IPS-20b (cell line): ENCODE data around the gene PIGC.

Experiments used
- H3K27ac ChIP-seq: one replicate; pipeline ENCODE4 v1.5.1; 2013; ENCODE audit warnings: low read length
- H3K27me3 ChIP-seq: 2 replicates; pipeline ENCODE4 v1.6.1; 2013; ENCODE audit warnings: mild to moderate bottlenecking, low read length, inconsistent platforms; ENCODE audit not compliant: insufficient read depth
- H3K36me3 ChIP-seq: 2 replicates; pipeline ENCODE4 v1.6.1; 2013; ENCODE audit warnings: low read depth, mild to moderate bottlenecking, inconsistent platforms, low read length, moderate library complexity; ENCODE audit not compliant: insufficient read depth
- H3K4me1 ChIP-seq: 2 replicates; pipeline ENCODE4 v1.6.1; 2013; ENCODE audit warnings: mild to moderate bottlenecking, control low read depth, inconsistent platforms, low read length, moderate library complexity; ENCODE audit not compliant: insufficient read depth
- H3K4me3 ChIP-seq: 2 replicates; pipeline ENCODE4 v1.5.1; 2013; ENCODE audit warnings: mild to moderate bottlenecking, low read length, inconsistent platforms
- H3K9ac ChIP-seq: 2 replicates; pipeline ENCODE4 v1.6.1; 2013; ENCODE audit warnings: low read depth, mild to moderate bottlenecking, inconsistent platforms, low read length, moderate library complexity
- H3K9me3 ChIP-seq: 2 replicates; pipeline ENCODE4 v1.6.1; 2013; ENCODE audit warnings: mild to moderate bottlenecking, low read depth, low read length, inconsistent platforms; ENCODE audit not compliant: insufficient read depth

The PIGC gene

DNA sequence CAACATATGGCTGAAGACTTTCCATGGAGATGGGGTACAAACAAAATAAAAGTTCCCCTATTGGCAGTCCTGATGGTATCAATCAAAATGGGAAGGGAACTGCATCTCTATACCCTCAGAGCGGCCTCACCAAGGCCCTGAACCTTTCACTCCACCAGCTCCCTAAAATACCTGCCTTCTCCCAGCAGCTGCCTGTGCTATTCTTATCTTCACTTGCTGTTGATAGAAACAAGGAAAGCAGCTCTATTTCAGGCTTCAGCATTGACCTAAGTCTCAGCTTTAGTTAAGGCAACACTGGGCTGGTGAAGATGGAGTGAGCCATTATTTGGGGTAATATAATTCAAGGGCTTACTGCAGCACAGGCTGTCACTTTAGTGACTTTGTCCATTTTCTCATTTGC lies 21.7 kb upstream of the PIGC start:
- H3K9ac ChIP-seq = no peak overlapping the region
- no peaks in the 10 kb centered on the region for H3K36me3 ChIP-seq
- no peaks in the 10 kb centered on the region for H3K9me3 ChIP-seq
- H3K27ac ChIP-seq = no peak overlapping the region
- H3K4me3 ChIP-seq = no peak overlapping the region
- H3K27me3 ChIP-seq = no peaks in the 10 kb centered on the region
- H3K4me1 ChIP-seq = peaks cover 3% of the 10 kb centered on the region

DNA sequence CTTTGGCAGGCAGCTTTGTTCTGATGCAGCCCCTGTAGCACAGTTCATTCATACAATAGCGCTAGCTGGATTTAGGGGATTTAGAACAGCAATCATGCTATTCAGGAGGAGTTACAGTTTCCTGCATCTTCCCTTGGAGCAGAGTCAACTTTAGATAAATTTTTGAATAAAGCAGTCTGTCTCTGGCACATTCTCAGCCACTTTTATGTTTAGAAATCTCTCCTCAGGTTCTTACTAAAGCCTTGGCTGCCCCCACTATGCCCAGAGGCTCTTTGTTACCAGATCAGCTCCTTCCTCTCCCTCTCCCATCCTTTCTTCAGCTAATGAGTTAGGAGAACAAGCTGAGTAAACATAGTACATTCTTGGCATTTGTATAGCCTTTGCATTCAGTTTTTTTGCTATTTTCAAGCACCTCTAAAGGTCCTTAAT lies 17.0 kb upstream of the PIGC start:
- peaks cover 4% of the 10 kb centered on the region for H3K4me1 ChIP-seq
- no peak overlapping the region for H3K27ac ChIP-seq
- no peaks in the 10 kb centered on the region for H3K27me3 ChIP-seq
- no peak overlapping the region for H3K4me3 ChIP-seq
- H3K9ac ChIP-seq = no peak overlapping the region
- H3K9me3 ChIP-seq = no peaks in the 10 kb centered on the region
- no peaks in the 10 kb centered on the region for H3K36me3 ChIP-seq

DNA sequence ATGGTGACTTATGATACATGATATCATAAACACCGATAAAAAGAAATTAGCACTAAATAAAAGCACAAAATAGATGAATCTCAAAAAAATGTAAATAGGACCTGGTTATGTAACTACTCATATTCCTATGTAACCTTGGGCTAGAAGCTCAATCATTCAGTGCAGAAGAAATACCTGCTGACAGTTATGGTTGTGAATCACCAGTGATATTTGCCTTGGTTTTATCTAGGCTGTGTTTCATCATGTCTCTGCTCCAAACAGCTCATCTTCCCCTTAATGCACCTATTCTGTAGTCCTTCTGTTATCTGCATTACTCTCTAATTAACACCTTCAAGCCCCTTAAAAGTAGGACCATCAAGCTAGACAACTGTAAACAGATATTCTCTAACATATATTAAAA lies 16.3 kb upstream of the PIGC start:
- H3K4me1 ChIP-seq = peaks cover 4% of the 10 kb centered on the region
- H3K36me3 ChIP-seq = no peaks in the 10 kb centered on the region
- H3K27ac ChIP-seq = no peak overlapping the region
- H3K9ac ChIP-seq = no peak overlapping the region
- no peak overlapping the region for H3K4me3 ChIP-seq
- H3K27me3 ChIP-seq = no peaks in the 10 kb centered on the region
- H3K9me3 ChIP-seq = no peaks in the 10 kb centered on the region

DNA sequence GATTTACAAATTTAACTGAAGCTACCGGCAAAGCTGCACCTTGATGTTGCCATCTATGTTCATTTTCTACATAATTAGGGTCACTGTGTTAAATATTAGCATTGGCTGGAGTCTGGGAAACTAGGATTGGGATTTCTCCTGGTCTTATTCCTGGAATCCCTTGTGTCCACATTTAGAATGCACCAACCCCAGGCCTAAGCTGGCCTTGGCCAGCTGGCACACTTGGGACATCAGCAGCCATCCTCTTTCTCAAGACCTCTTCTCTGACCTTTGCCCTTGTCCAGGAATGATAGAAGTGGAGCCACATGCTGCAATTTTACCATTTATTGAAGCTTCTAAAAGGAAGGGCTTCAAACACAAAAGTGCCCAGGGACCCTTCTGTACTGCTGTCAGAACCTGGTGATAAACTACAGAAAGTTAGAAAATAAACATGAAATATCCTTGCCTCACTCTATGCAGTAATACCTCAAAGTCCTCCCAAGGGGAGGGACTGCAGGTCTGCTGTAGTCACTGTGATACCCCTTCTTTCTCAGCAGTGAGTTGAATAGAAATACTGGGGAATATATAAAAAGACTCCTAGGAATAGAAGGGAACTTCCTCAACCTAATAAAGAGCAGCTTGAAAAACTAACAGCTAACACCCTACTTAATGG lies 13.7 kb upstream of the PIGC start:
- H3K4me1 ChIP-seq = peaks cover 4% of the 10 kb centered on the region
- H3K9me3 ChIP-seq = no peaks in the 10 kb centered on the region
- no peak overlapping the region for H3K4me3 ChIP-seq
- H3K36me3 ChIP-seq = no peaks in the 10 kb centered on the region
- no peak overlapping the region for H3K27ac ChIP-seq
- no peak overlapping the region for H3K9ac ChIP-seq
- no peaks in the 10 kb centered on the region for H3K27me3 ChIP-seq

DNA sequence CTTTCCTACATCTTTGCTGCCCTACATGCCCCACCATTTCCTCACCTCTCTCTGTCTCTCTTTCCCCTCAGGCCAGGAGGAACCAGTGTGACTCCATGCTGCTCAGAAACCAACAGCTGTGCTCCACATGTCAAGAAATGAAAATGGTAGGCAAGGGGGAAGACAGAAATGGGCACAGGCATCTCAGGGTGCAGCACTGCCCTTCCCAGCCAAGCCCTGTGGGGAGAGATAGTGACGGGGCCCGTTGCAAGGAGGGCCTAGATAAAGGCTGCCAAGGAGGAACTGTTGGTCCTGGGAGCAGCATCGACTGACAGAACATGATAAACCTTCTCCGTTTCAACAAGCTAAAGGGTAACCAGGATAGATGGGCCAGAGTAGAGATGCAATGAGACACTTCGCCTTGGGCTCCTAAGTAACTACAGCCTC lies 12.5 kb upstream of the PIGC start:
- Histone ChIP-seq H3K4me1 (peaks cover 4% of the 10 kb centered on the region), H3K9ac (no peak overlapping the region)

DNA sequence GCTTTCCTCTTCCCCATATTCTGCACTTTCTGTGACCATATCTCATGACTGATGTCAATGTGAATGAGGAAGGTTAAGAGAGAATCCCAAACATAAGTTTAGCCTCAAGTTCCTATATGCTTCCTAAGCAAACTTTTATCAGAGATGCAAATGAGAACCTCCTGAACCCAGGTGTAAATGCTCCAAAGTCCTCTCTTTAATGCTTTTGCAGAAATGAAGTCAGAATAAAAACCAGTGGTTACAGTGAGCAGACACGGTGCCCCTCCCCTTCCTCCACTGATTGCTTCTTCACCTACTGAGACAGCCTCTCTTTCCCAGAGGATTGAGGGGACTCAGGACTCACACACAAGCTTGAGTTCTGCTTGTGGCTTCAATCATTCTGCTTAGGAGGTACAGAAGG lies 11.6 kb upstream of the PIGC start:
- Histone ChIP-seq H3K4me1 (no peaks in the 10 kb centered on the region; the same call in 1 of the 2 replicates), H3K36me3 (no peaks in the 10 kb centered on the region), H3K27ac (no peak overlapping the region), H3K9me3 (no peaks in the 10 kb centered on the region), H3K4me3 (no peak overlapping the region), H3K27me3 (no peaks in the 10 kb centered on the region), H3K9ac (no peak overlapping the region)

More for the DNA sequence above, 12.5 kb upstream of the PIGC start:
- no peaks in the 10 kb centered on the region for H3K9me3 ChIP-seq
- H3K36me3 ChIP-seq = no peaks in the 10 kb centered on the region
- H3K27ac ChIP-seq = no peak overlapping the region
- H3K4me3 ChIP-seq = no peak overlapping the region
- no peaks in the 10 kb centered on the region for H3K27me3 ChIP-seq

DNA sequence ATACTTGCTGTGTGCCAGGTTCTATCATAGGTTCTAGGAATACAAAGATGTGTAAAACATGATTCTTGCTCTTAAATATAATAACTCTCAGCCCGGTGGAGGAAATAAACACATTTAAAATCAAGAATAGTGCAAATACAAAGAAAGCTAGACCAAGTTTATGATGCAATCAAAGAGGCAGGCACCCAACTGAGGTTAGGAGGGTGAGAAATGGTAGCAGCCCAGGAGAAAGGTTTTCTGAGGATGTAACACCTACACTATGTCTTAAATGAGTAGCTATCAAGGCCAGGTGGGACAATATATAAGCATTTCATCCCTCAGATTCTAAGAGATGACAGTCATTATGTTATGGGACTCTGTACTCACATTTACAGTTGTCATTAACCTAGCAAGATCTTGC lies 9.7 kb upstream of the PIGC start:
- Histone ChIP-seq H3K4me1 (no peaks in the 10 kb centered on the region), H3K4me3 (no peak overlapping the region), H3K9me3 (no peaks in the 10 kb centered on the region), H3K27me3 (no peaks in the 10 kb centered on the region), H3K27ac (no peak overlapping the region), H3K36me3 (no peaks in the 10 kb centered on the region), H3K9ac (no peak overlapping the region)

DNA sequence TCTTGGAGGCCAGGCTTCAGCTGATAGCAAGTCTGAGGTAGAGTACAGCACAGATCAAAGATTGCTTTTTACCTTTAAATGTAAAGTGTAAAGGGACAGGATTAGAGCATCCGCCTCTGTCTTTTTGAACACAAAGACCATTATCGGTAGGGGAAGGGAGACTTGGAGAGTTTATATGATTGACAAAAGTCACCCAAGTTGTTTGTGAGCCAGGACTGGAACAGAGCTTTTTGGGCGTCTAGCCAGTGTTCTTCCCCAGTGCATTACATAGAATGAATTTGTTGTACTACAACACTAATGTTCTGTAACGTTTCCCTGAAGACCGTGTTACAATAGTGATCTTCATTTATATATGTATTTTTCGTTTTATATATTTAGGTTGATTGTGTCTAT lies 9.3 kb upstream of the PIGC start:
- Histone ChIP-seq H3K4me1 (no peaks in the 10 kb centered on the region), H3K36me3 (no peaks in the 10 kb centered on the region), H3K9ac (no peak overlapping the region), H3K27ac (no peak overlapping the region), H3K4me3 (no peak overlapping the region), H3K9me3 (no peaks in the 10 kb centered on the region), H3K27me3 (no peaks in the 10 kb centered on the region)

DNA sequence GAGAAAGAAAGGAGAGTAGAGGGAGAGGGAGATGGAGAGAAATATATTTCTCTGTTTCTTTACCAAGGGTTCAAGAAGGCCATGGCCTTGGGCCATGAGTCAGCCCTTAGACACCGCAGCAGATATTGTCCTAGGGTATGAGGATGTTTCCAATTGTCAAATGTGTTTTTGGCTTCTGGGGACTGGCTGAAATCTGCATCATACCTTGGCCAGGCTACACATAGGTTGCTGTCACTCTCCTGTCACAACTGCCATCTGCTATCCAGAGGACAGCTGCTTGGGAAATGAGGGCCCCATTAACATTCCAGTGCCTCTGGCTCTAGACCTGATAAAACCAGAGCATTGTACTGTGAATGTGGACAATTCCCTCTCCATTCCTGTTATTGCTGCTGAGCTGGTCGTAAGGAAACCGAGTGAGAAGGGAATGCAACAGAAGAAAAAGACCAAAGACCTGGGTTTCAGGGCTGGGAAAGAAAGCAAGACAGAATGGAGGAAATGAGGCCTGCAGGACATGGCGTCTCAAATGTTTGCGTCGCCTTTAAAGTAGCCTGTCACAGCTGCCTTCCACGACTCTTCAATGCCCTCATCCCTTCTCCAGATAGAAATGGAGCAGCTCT lies 8.8 kb upstream of the PIGC start:
- Histone ChIP-seq H3K27ac (no peak overlapping the region), H3K4me1 (no peaks in the 10 kb centered on the region), H3K9me3 (no peaks in the 10 kb centered on the region), H3K27me3 (no peaks in the 10 kb centered on the region), H3K36me3 (no peaks in the 10 kb centered on the region), H3K9ac (no peak overlapping the region), H3K4me3 (no peak overlapping the region)

DNA sequence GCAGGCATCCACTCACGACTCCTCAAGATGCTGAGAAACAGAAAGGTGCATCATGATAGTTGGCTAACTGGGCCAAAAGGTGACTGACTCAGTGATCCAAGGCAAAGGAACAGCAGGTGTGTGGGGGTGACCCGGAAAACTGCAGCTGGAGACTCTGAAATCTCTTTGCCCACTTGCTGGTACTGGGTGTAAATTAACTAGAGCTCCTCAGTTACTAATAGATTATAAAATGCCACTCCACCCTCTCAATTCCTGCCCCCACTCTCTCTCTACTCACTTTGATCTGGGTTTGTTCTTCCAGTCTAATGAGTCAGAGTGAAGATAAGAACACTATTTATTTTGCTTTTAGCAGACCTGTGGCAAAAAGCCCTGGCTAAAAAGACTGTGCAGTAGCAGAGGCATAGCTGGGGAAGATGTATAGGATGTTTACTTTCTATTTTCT lies 7.2 kb upstream of the PIGC start:
- no peaks in the 10 kb centered on the region for H3K36me3 ChIP-seq
- H3K9me3 ChIP-seq = no peaks in the 10 kb centered on the region
- H3K27me3 ChIP-seq = no peaks in the 10 kb centered on the region
- H3K4me1 ChIP-seq = no peaks in the 10 kb centered on the region
- no peak overlapping the region for H3K9ac ChIP-seq
- no peak overlapping the region for H3K4me3 ChIP-seq
- no peak overlapping the region for H3K27ac ChIP-seq

DNA sequence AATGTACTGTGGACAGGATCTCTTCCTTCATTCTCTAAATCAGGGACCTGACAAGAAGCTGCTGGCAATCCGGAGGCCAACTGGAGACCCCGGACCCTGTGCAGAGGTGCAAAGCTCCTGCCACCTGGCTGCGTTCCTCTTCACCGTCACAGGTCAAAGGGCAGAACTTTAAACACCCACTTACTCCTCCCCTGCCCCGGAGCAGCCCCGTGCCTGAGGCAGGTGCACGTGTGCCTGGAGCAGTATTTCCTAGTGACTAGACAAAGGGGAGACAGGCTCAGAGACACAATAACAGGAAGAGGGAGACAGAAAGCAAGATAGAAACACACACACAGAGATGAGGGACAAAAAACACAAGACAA lies 6.6 kb upstream of the PIGC start:
- no peaks in the 10 kb centered on the region for H3K27me3 ChIP-seq
- H3K27ac ChIP-seq = no peak overlapping the region
- H3K36me3 ChIP-seq = no peaks in the 10 kb centered on the region
- no peak overlapping the region for H3K4me3 ChIP-seq
- H3K9me3 ChIP-seq = no peaks in the 10 kb centered on the region
- no peaks in the 10 kb centered on the region for H3K4me1 ChIP-seq
- no peak overlapping the region for H3K9ac ChIP-seq
